Left lobe of liver (tissue), 2 donors: Measurements from ENCODE around the gene OR1F1. TPM values are rescaled to one million over a fixed set of nuclear protein-coding genes. Genes with fewer than 3 reads are reported as not detected.
A peak's percentile ranks its signal among the peaks of the same experiment; 100 is the strongest.

ENCODE experiments used
- ATAC-seq: fragments of 200-7000 bp; cut with Tn5 transposase; one replicate; pipeline ENCODE4 v1.9.1; 2020; ENCODE audit warnings: mild to moderate bottlenecking, moderate library complexity
- DNase-seq: peaks from one replicate; pipeline ENCODE4 v3.0.0-alpha.2; 2020; ENCODE audit warnings: low spot score
- total RNA-seq: library from RNA; stranded (reverse); gene quantifications from one replicate; pipeline ENCODE4 v1.2.1, GENCODE V29; 2021
- donor health status: DM: no; HTN: no; CAD: no; lungs with moderate emphysema.
- donor health status: DM: no; HTN: yes; CAD: no.

OR1F1 gene
- total RNA-seq, 1 donor from 2014 or later: not detected

- ATAC-seq (no peak), DNase-seq (no peak)
Measured at GRCh38 chr16:3243882-3244281, 55.9 kb downstream of the OR1F1 start.

GRCh38 chr16:3246002-3246401 is 58.0 kb downstream of the OR1F1 start:
- DNase-seq: no peak
- ATAC-seq: no peak

GRCh38 chr16:3246876-3247275 is 58.9 kb downstream of the OR1F1 start:
- DNase-seq (no peak), ATAC-seq (no peak)

- ATAC-seq (no peak), DNase-seq (no peak)
Measured at GRCh38 chr16:3248596-3248995, 60.6 kb downstream of the OR1F1 start.

- ATAC-seq (no peak), DNase-seq (no peak)
Measured at GRCh38 chr16:3249020-3249419, 61.0 kb downstream of the OR1F1 start.

GRCh38 chr16:3249451-3249850 is 61.4 kb downstream of the OR1F1 start:
- no peak for ATAC-seq

GRCh38 chr16:3252967-3253366 is 65.0 kb downstream of the OR1F1 start:
- DNase-seq (no peak), ATAC-seq (no peak)

More at GRCh38 chr16:3249451-3249850, 61.4 kb downstream of the OR1F1 start:
- peak; percentile 30 for DNase-seq

GRCh38 chr16:3254309-3254708 is 66.3 kb downstream of the OR1F1 start:
- DNase-seq: no peak
- ATAC-seq: no peak

Other genes starting within 250 kb of the OR1F1 start
- gene KREMEN2, start 223.9 kb upstream of the OR1F1 start, total RNA-seq: not detected
- 1.5 TPM for gene PAQR4, start 218.9 kb upstream of the OR1F1 start, total RNA-seq
- gene PKMYT1, start 207.8 kb upstream of the OR1F1 start, total RNA-seq: 0.98 TPM
- 1.5 TPM for gene CLDN9, start 175.3 kb upstream of the OR1F1 start, total RNA-seq
- gene CLDN6, start 170.0 kb upstream of the OR1F1 start, total RNA-seq: 0.96 TPM
- 4.3 TPM for gene TNFRSF12A, start 167.8 kb upstream of the OR1F1 start, total RNA-seq
- 11.2 TPM for gene HCFC1R1, start 164.3 kb upstream of the OR1F1 start, total RNA-seq
- 9.6 TPM for gene THOC6, start 164.2 kb upstream of the OR1F1 start, total RNA-seq
- 0.58 TPM for gene BICDL2, start 151.3 kb upstream of the OR1F1 start, total RNA-seq
- 0.96 TPM for gene MMP25, start 141.6 kb upstream of the OR1F1 start, total RNA-seq
- gene IL32, start 122.6 kb upstream of the OR1F1 start, total RNA-seq: 172 TPM
- gene ZSCAN10, start 88.9 kb upstream of the OR1F1 start, total RNA-seq: 0.10 TPM
- 7.0 TPM for gene ZNF205, start 75.6 kb upstream of the OR1F1 start, total RNA-seq
- 2.7 TPM for gene ZNF213, start 53.2 kb upstream of the OR1F1 start, total RNA-seq
- gene ZNF200, start 47.0 kb downstream of the OR1F1 start, total RNA-seq: 2.2 TPM
- gene MEFV, start 68.4 kb downstream of the OR1F1 start, total RNA-seq: 0.88 TPM
- 8.4 TPM for gene ZNF263, start 95.3 kb downstream of the OR1F1 start, total RNA-seq
- 1.6 TPM for gene TIGD7, start 117.2 kb downstream of the OR1F1 start, total RNA-seq
- gene ZNF75A, start 117.3 kb downstream of the OR1F1 start, total RNA-seq: 10.2 TPM
- not detected for gene OR2C1, start 167.7 kb downstream of the OR1F1 start, total RNA-seq
- 5.6 TPM for gene ZSCAN32, start 212.8 kb downstream of the OR1F1 start, total RNA-seq
- gene ZNF174, start 213.0 kb downstream of the OR1F1 start, total RNA-seq: 4.2 TPM